ENCODE measurements around the gene DHRS1. TPM values are rescaled to one million over a fixed set of nuclear protein-coding genes. Genes with fewer than 3 reads are reported as not detected.

The DHRS1 gene
- total RNA-seq, 2 donors from 2014 or later: 28.5 to 29.0 TPM

- DNase-seq: peak; percentile 79 to 80
- H3K9me3 Mint-ChIP-seq: no peaks in the 10 kb centered on the region
Measured at GRCh38 chr14:24310646-24311604, 11.3 kb upstream of the DHRS1 start, which contains the start of gene LTB4R. Gene LTB4R, plus strand, starts transcription at chr14:24311502. Its CDS starts 4,150 bp downstream, at chr14:24315652.

GRCh38 chr14:24310265-24310645 lies 10.7 kb upstream of the DHRS1 start:
- H3K27me3 Mint-ChIP-seq (ENCODE audit: low read depth): no peaks in the 10 kb centered on the region
- no peaks in the 10 kb centered on the region for H3K9me3 Mint-ChIP-seq
- DNase-seq (no peak), ATAC-seq (replicated peaks in 1 of 2) (no peak)
- peaks cover 74% of the 10 kb centered on the region for H3K4me1 Mint-ChIP-seq (ENCODE audit: low read depth)
- H3K4me3 Mint-ChIP-seq: peak overlapping the region; percentile 85 to 86
- peaks cover 3 to 20% of the 10 kb centered on the region in 2 donors for H3K36me3 Mint-ChIP-seq (ENCODE audit: insufficient read depth in 2 of 2)
- no peak overlapping the region for H3K27ac Mint-ChIP-seq

More at GRCh38 chr14:24310646-24311604, 11.3 kb upstream of the DHRS1 start, which contains the start of gene LTB4R:
- peaks cover 2 to 20% of the 10 kb centered on the region in 2 donors for H3K36me3 Mint-ChIP-seq (ENCODE audit: insufficient read depth in 2 of 2)
- peak within 1 kb of the TSS; percentile 64 for H3K27ac Mint-ChIP-seq
- H3K4me3 Mint-ChIP-seq: peak within 1 kb of the TSS; percentile 85 to 86
- no peaks in the 10 kb centered on the region for H3K27me3 Mint-ChIP-seq (ENCODE audit: low read depth)
- H3K4me1 Mint-ChIP-seq (ENCODE audit: low read depth): peaks cover 74% of the 10 kb centered on the region
- ATAC-seq (replicated peaks in 1 of 2): peak; percentile 86

- DNase-seq (no peak), ATAC-seq (replicated peaks in 1 of 2) (no peak)
- Mint-ChIP-seq H3K36me3 (ENCODE audit: insufficient read depth in 2 of 2) (peaks cover 5 to 25% of the 10 kb centered on the region in 2 donors), H3K27ac (no peak within 1 kb of the TSS), H3K27me3 (ENCODE audit: low read depth) (no peaks in the 10 kb centered on the region), H3K4me1 (ENCODE audit: low read depth) (peaks cover 68% of the 10 kb centered on the region), H3K9me3 (no peaks in the 10 kb centered on the region), H3K4me3 (peak within 1 kb of the TSS; percentile 85 to 86)
Measured at GRCh38 chr14:24309538-24310264, 10.1 kb upstream of the DHRS1 start, which contains the start of gene LTB4R2. Gene LTB4R2, plus strand, starts transcription at chr14:24310140. Its CDS starts 525 bp downstream, at chr14:24310665.

- H3K4me1 Mint-ChIP-seq (ENCODE audit: low read depth): peaks cover 56% of the 10 kb centered on the region
- no peak overlapping the region for H3K27ac Mint-ChIP-seq
- ATAC-seq (replicated peaks in 1 of 2) (no peak), DNase-seq (no peak)
- peaks cover 5 to 33% of the 10 kb centered on the region in 2 donors for H3K36me3 Mint-ChIP-seq (ENCODE audit: insufficient read depth in 2 of 2)
- no peak overlapping the region for H3K4me3 Mint-ChIP-seq
- H3K27me3 Mint-ChIP-seq (ENCODE audit: low read depth): no peaks in the 10 kb centered on the region
- H3K9me3 Mint-ChIP-seq: no peaks in the 10 kb centered on the region
Measured at GRCh38 chr14:24308342-24309124, 9.0 kb upstream of the DHRS1 start.

- no peak within 1 kb of the TSS for H3K4me3 Mint-ChIP-seq
- peaks cover 49% of the 10 kb centered on the region for H3K4me1 Mint-ChIP-seq (ENCODE audit: low read depth)
- ATAC-seq (replicated peaks in 1 of 2) (peak in 1 of 2 donors; percentile 17), DNase-seq (peak; percentile 57 to 72)
- H3K9me3 Mint-ChIP-seq: no peaks in the 10 kb centered on the region
- H3K27me3 Mint-ChIP-seq (ENCODE audit: low read depth): no peaks in the 10 kb centered on the region
- H3K27ac Mint-ChIP-seq: peak within 1 kb of the TSS; percentile 12
- H3K36me3 Mint-ChIP-seq (ENCODE audit: insufficient read depth in 2 of 2): peaks cover 5 to 37% of the 10 kb centered on the region in 2 donors
Measured at GRCh38 chr14:24307575-24308341, 8.2 kb upstream of the DHRS1 start, which contains the start of gene CIDEB. Gene CIDEB, minus strand, starts transcription at chr14:24307977. Its CDS starts 119 bp downstream, at chr14:24307858.

- Mint-ChIP-seq H3K4me3 (no peak overlapping the region), H3K36me3 (ENCODE audit: insufficient read depth in 2 of 2) (peaks cover 5 to 41% of the 10 kb centered on the region in 2 donors), H3K27me3 (ENCODE audit: low read depth) (no peaks in the 10 kb centered on the region), H3K9me3 (no peaks in the 10 kb centered on the region), H3K4me1 (ENCODE audit: low read depth) (peaks cover 46% of the 10 kb centered on the region), H3K27ac (no peak overlapping the region)
- no peak for DNase-seq
- ATAC-seq (replicated peaks in 1 of 2): no peak
Measured at GRCh38 chr14:24307156-24307574, 7.6 kb upstream of the DHRS1 start.

- H3K27ac Mint-ChIP-seq: no peak overlapping the region
- H3K4me3 Mint-ChIP-seq: no peak overlapping the region
- DNase-seq (no peak), ATAC-seq (replicated peaks in 1 of 2) (no peak)
- no peaks in the 10 kb centered on the region for H3K27me3 Mint-ChIP-seq (ENCODE audit: low read depth)
- peaks cover 45% of the 10 kb centered on the region for H3K4me1 Mint-ChIP-seq (ENCODE audit: low read depth)
- peaks cover 5 to 38% of the 10 kb centered on the region in 2 donors for H3K36me3 Mint-ChIP-seq (ENCODE audit: insufficient read depth in 2 of 2)
- no peaks in the 10 kb centered on the region for H3K9me3 Mint-ChIP-seq
Measured at GRCh38 chr14:24304019-24304387, 4.4 kb upstream of the DHRS1 start.

GRCh38 chr14:24300326-24300980 lies 873 bp upstream of the DHRS1 start:
- Mint-ChIP-seq H3K4me1 (ENCODE audit: low read depth) (peaks cover 58% of the 10 kb centered on the region), H3K27me3 (ENCODE audit: low read depth) (no peaks in the 10 kb centered on the region), H3K36me3 (ENCODE audit: insufficient read depth in 2 of 2) (peaks cover 5 to 33% of the 10 kb centered on the region in 2 donors), H3K27ac (no peak overlapping the region), H3K4me3 (peak overlapping the region; percentile 92 to 94), H3K9me3 (no peaks in the 10 kb centered on the region)
- DNase-seq (no peak), ATAC-seq (replicated peaks in 1 of 2) (no peak)

GRCh38 chr14:24298892-24299254 lies 707 bp downstream of the DHRS1 start:
- Mint-ChIP-seq H3K27ac (peak overlapping the region; percentile 68), H3K4me1 (ENCODE audit: low read depth) (peaks cover 58% of the 10 kb centered on the region), H3K36me3 (ENCODE audit: insufficient read depth in 2 of 2) (peaks cover 3 to 25% of the 10 kb centered on the region in 2 donors), H3K9me3 (no peaks in the 10 kb centered on the region), H3K4me3 (peak overlapping the region; percentile 92 to 94), H3K27me3 (ENCODE audit: low read depth) (no peaks in the 10 kb centered on the region)
- ATAC-seq (replicated peaks in 1 of 2) (peak; percentile 8 to 14), DNase-seq (peak in 1 of 2 donors; percentile 21)

GRCh38 chr14:24297190-24297964 lies 2.2 kb downstream of the DHRS1 start:
- DNase-seq (no peak), ATAC-seq (replicated peaks in 1 of 2) (peak; percentile 32 to 40)
- Mint-ChIP-seq H3K4me3 (peak overlapping the region; percentile 21 to 57), H3K9me3 (no peaks in the 10 kb centered on the region), H3K27me3 (ENCODE audit: low read depth) (no peaks in the 10 kb centered on the region), H3K36me3 (ENCODE audit: insufficient read depth in 2 of 2) (peaks cover 4 to 16% of the 10 kb centered on the region in 2 donors), H3K27ac (peak overlapping the region; percentile 10), H3K4me1 (ENCODE audit: low read depth) (peaks cover 58% of the 10 kb centered on the region)

Measured in activated T-cell treated with anti-CD3 and anti-CD28 coated beads, Interleukin-2, amount 50 U/mL, for 72 hours (primary cell).